LNCaP clone FGC (cell line): ENCODE results near the gene PARD6B.
"Not testable (repeated sequence)": the region's sequence is repeated elsewhere in the genome, so short reads cannot be mapped to it uniquely, and the experiment has no call there.

Experiments
- DNase-seq: peaks from one replicate; pipeline ENCODE4 v3.0.0-alpha.2; 2011; ENCODE audit warnings: low read depth
- H3K4me3 ChIP-seq: 2 replicates; pipeline ENCODE4 v1.5.1; 2011; ENCODE audit warnings: mild to moderate bottlenecking, low read depth, low read length, control low read depth
- CTCF ChIP-seq: IDR thresholded peaks from 2 replicates; pipeline ENCODE4 v1.5.1; 2012; ENCODE audit warnings: mild to moderate bottlenecking; ENCODE audit not compliant: control insufficient read depth, insufficient read depth; ENCODE audit errors: extremely low read depth

Gene PARD6B

GRCh38 chr20:50713657-50714101 lies 17.7 kb upstream of the PARD6B start:
- DNase-seq, result no peak
- TF ChIP-seq CTCF, result no peak

GRCh38 chr20:50714426-50714825 lies 17.0 kb upstream of the PARD6B start:
- not testable (repeated sequence) for DNase-seq

More at GRCh38 chr20:50713657-50714101, 17.7 kb upstream of the PARD6B start:
- H3K4me3 ChIP-seq, result no peak overlapping the region

GRCh38 chr20:50715694-50716093 lies 15.7 kb upstream of the PARD6B start:
- TF ChIP-seq CTCF, result no peak
- H3K4me3 ChIP-seq, result no peak overlapping the region
- no peak for DNase-seq

More at GRCh38 chr20:50714426-50714825, 17.0 kb upstream of the PARD6B start:
- not testable (repeated sequence) for H3K4me3 ChIP-seq

GRCh38 chr20:50716518-50716917 lies 14.9 kb upstream of the PARD6B start:
- no peak overlapping the region for H3K4me3 ChIP-seq
- no peak for TF ChIP-seq CTCF
- no peak for DNase-seq

- TF ChIP-seq CTCF, result no peak
- no peak overlapping the region for H3K4me3 ChIP-seq
- DNase-seq, result no peak
Measured at GRCh38 chr20:50717312-50717711, 14.1 kb upstream of the PARD6B start.

- 0 out of 2 replicates have a peak, but pooled peaks have one; percentile 3 for TF ChIP-seq CTCF
- no peak for DNase-seq
- H3K4me3 ChIP-seq, result no peak overlapping the region
Measured at GRCh38 chr20:50717974-50718761, 13.2 kb upstream of the PARD6B start.

GRCh38 chr20:50719328-50719727 lies 12.1 kb upstream of the PARD6B start:
- DNase-seq, result no peak
- no peak for TF ChIP-seq CTCF
- no peak overlapping the region for H3K4me3 ChIP-seq
